ENCODE measurements around the gene PRKCE.

PRKCE gene

GRCh38 chr2:45629971-45630370 is 21.5 kb upstream of the PRKCE start:
- no peak for DNase-seq (ENCODE audit: low read depth)
- no peak overlapping the region for H3K4me3 ChIP-seq (ENCODE audit: low read depth, low read length)

GRCh38 chr2:45631319-45631718 is 20.2 kb upstream of the PRKCE start:
- H3K4me3 ChIP-seq (ENCODE audit: low read depth, low read length), result no peak overlapping the region
- DNase-seq (ENCODE audit: low read depth), result no peak

GRCh38 chr2:45631955-45632354 is 19.5 kb upstream of the PRKCE start:
- no peak for DNase-seq (ENCODE audit: low read depth)
- H3K4me3 ChIP-seq (ENCODE audit: low read depth, low read length), result no peak overlapping the region

- H3K4me3 ChIP-seq (ENCODE audit: low read depth, low read length), result no peak overlapping the region
- DNase-seq (ENCODE audit: low read depth), result no peak
These were observed 17.3 kb upstream of the PRKCE start for GRCh38 chr2:45634223-45634622.

- H3K4me3 ChIP-seq (ENCODE audit: low read depth, low read length), result no peak overlapping the region
- no peak for DNase-seq (ENCODE audit: low read depth)
These were observed 15.5 kb upstream of the PRKCE start for GRCh38 chr2:45636008-45636407.

GRCh38 chr2:45637440-45637839 is 14.0 kb upstream of the PRKCE start:
- peak; percentile 63 for DNase-seq (ENCODE audit: low read depth)
- no peak overlapping the region for H3K4me3 ChIP-seq (ENCODE audit: low read depth, low read length)

GRCh38 chr2:45640576-45640975 is 10.9 kb upstream of the PRKCE start:
- H3K4me3 ChIP-seq (ENCODE audit: low read depth, low read length), result no peak overlapping the region
- no peak for DNase-seq (ENCODE audit: low read depth)

GRCh38 chr2:45643095-45643494 is 8.4 kb upstream of the PRKCE start:
- no peak for DNase-seq (ENCODE audit: low read depth)
- H3K4me3 ChIP-seq (ENCODE audit: low read depth, low read length), result peak overlapping the region; percentile 66

GRCh38 chr2:45643543-45644542 is 7.6 kb upstream of the PRKCE start:
- peak overlapping the region; percentile 66 for H3K4me3 ChIP-seq (ENCODE audit: low read depth, low read length)

GRCh38 chr2:45646289-45646688 is 5.2 kb upstream of the PRKCE start:
- H3K4me3 ChIP-seq (ENCODE audit: low read depth, low read length), result no peak overlapping the region
- no peak for DNase-seq (ENCODE audit: low read depth)

More at GRCh38 chr2:45643543-45644542, 7.6 kb upstream of the PRKCE start:
- DNase-seq (ENCODE audit: low read depth), result no peak

GRCh38 chr2:45647356-45647755 is 4.1 kb upstream of the PRKCE start:
- no peak for DNase-seq (ENCODE audit: low read depth)

GRCh38 chr2:45647986-45648520 is 3.4 kb upstream of the PRKCE start:
- no peak overlapping the region for H3K4me3 ChIP-seq (ENCODE audit: low read depth, low read length)
- DNase-seq (ENCODE audit: low read depth), result no peak

More at GRCh38 chr2:45647356-45647755, 4.1 kb upstream of the PRKCE start:
- H3K4me3 ChIP-seq (ENCODE audit: low read depth, low read length), result no peak overlapping the region

GRCh38 chr2:45648636-45649035 is 2.8 kb upstream of the PRKCE start:
- no peak for DNase-seq (ENCODE audit: low read depth)
- no peak overlapping the region for H3K4me3 ChIP-seq (ENCODE audit: low read depth, low read length)

GRCh38 chr2:45649462-45649857 is 2.0 kb upstream of the PRKCE start:
- no peak for DNase-seq (ENCODE audit: low read depth)
- H3K4me3 ChIP-seq (ENCODE audit: low read depth, low read length), result peak overlapping the region; percentile 80

GRCh38 chr2:45649858-45650811 is 1.3 kb upstream of the PRKCE start:
- no peak for DNase-seq (ENCODE audit: low read depth)
- H3K4me3 ChIP-seq (ENCODE audit: low read depth, low read length), result peak overlapping the region; percentile 80

- peak overlapping the region; percentile 80 for H3K4me3 ChIP-seq (ENCODE audit: low read depth, low read length)
- DNase-seq (ENCODE audit: low read depth), result peak; percentile 96
These were observed 542 bp upstream of the PRKCE start for GRCh38 chr2:45650851-45651414.

GRCh38 chr2:45652090-45653031 is 886 bp downstream of the PRKCE start:
- DNase-seq (ENCODE audit: low read depth), result peak; percentile 30
- H3K4me3 ChIP-seq (ENCODE audit: low read depth, low read length), result peak overlapping the region; percentile 80
